IMR-90 (cell line): ENCODE data around the gene ETFDH. TPM values are rescaled to one million over a fixed set of nuclear protein-coding genes. Genes with fewer than 3 reads are reported as not detected.

ENCODE experiments used
- ATAC-seq: fragments of 200-7000 bp; cut with Tn5 transposase; 2 replicates; pipeline ENCODE4 v1.9.1; 2020; ENCODE audit warnings: low read depth, mild to moderate bottlenecking, moderate library complexity
- Bru-seq: library from RNA; stranded (reverse); fragments of 400-500 nt; gene quantifications from one replicate; lab custom pipeline; 2021; lab: Mats Ljungman, UMichigan
- BruChase-seq, 2 experiments: library from RNA; stranded (reverse); fragments of 400-500 nt; gene quantifications; one replicate each; lab custom pipeline; 2021; lab: Mats Ljungman, UMichigan
- BruUV-seq: library from RNA; stranded (reverse); fragments of 400-500 nt; replicated peaks from 2 replicates; lab custom pipeline; 2021; lab: Mats Ljungman, UMichigan
- CTCF ChIA-PET: fragments of 300-600 bp; formaldehyde crosslinking; extraction: SDS; loops from one replicate; lab custom pipeline; 2021; ENCODE audit warnings: antibody characterized with exemption; lab: Yijun Ruan, JAX
- POLR2A ChIA-PET: fragments of 300-600 bp; sonication (Branson Sonifier 250); formaldehyde crosslinking; loops from one replicate; lab custom pipeline; 2022; ENCODE audit warnings: antibody characterized with exemption; ENCODE audit not compliant: unreplicated experiment; lab: Charles Lee
- DNase-seq: peaks from one replicate; pipeline ENCODE4 v3.0.0; 2013
- H2AFZ ChIP-seq: replicated peaks from 2 replicates; pipeline ENCODE3; 2013; ENCODE audit warnings: low read length, mild to moderate bottlenecking; ENCODE audit not compliant: poor library complexity
- H2AK5ac ChIP-seq: 2 replicates; pipeline ENCODE4 v1.6.1; 2013; ENCODE audit warnings: low read depth, low read length, inconsistent platforms
- H2AK9ac ChIP-seq: replicated peaks from 2 replicates; pipeline ENCODE3; 2013; ENCODE audit warnings: mild to moderate bottlenecking, low read depth, low read length, moderate library complexity; ENCODE audit not compliant: poor library complexity
- H2BK120ac ChIP-seq: 2 replicates; pipeline ENCODE4 v1.6.1; 2013; ENCODE audit warnings: low read depth, low read length, inconsistent platforms
- H2BK15ac ChIP-seq: 3 replicates; pipeline ENCODE4 v1.6.1; 2013; ENCODE audit warnings: low read depth, low read length, inconsistent platforms
- H2BK20ac ChIP-seq: 2 replicates; pipeline ENCODE4 v1.6.1; 2013; ENCODE audit warnings: low read depth, mild to moderate bottlenecking, inconsistent platforms, low read length, moderate library complexity
- H2BK5ac ChIP-seq: 2 replicates; pipeline ENCODE4 v1.6.1; 2013; ENCODE audit warnings: mild to moderate bottlenecking, low read depth, low read length, inconsistent platforms; ENCODE audit not compliant: poor library complexity, severe bottlenecking
- H3K14ac ChIP-seq: replicated peaks from 2 replicates; pipeline ENCODE4 v1.6.1; 2013; ENCODE audit warnings: low read depth, low read length, inconsistent platforms
- H3K18ac ChIP-seq: 2 replicates; pipeline ENCODE4 v1.6.1; 2013; ENCODE audit warnings: low read depth, low read length, control low read depth
- H3K23ac ChIP-seq: 2 replicates; pipeline ENCODE4 v1.6.1; 2013; ENCODE audit warnings: low read depth, low read length, inconsistent platforms
- H3K27ac ChIP-seq: 2 replicates; pipeline ENCODE4 v1.5.1; 2013; ENCODE audit warnings: mild to moderate bottlenecking, control low read depth, low read length; ENCODE audit not compliant: insufficient read depth
- H3K27me3 ChIP-seq: 2 replicates; pipeline ENCODE4 v1.6.1; 2013; ENCODE audit warnings: low read length; ENCODE audit not compliant: control insufficient read depth, insufficient read depth
- H3K36me3 ChIP-seq: 2 replicates; pipeline ENCODE4 v1.6.1; 2013; ENCODE audit warnings: low read length, mixed read lengths; ENCODE audit not compliant: control insufficient read depth, insufficient read depth
- H3K4ac ChIP-seq: 2 replicates; pipeline ENCODE4 v1.6.1; 2013; ENCODE audit warnings: low read depth, low read length, inconsistent platforms
- H3K4me1 ChIP-seq: 2 replicates; pipeline ENCODE4 v1.6.1; 2013; ENCODE audit warnings: low read length, mixed read lengths; ENCODE audit not compliant: control insufficient read depth, insufficient read depth
- H3K4me2 ChIP-seq: 2 replicates; pipeline ENCODE4 v1.6.1; 2013; ENCODE audit warnings: low read depth, mild to moderate bottlenecking, control low read depth, low read length, moderate library complexity
- H3K4me3 ChIP-seq: 2 replicates; pipeline ENCODE4 v1.5.1; 2013; ENCODE audit warnings: low read depth, mild to moderate bottlenecking, control low read depth, low read length, moderate library complexity; ENCODE audit not compliant: insufficient read depth
- H3K56ac ChIP-seq: 2 replicates; pipeline ENCODE4 v1.6.1; 2013; ENCODE audit warnings: low read length, inconsistent platforms; ENCODE audit not compliant: insufficient read depth; ENCODE audit errors: extremely low read depth
- H3K79me1 ChIP-seq, 2 experiments: 2 replicates each; pipeline ENCODE4 v1.6.1; 2013; ENCODE audit warnings: low read length in 2 of 2, inconsistent platforms in 1 of 2, low read depth in 1 of 2
- H3K9ac ChIP-seq: 2 replicates; pipeline ENCODE4 v1.6.1; 2013; ENCODE audit warnings: low read depth, low read length, control low read depth
- H3K9me1 ChIP-seq: 2 replicates; pipeline ENCODE4 v1.6.1; 2013; ENCODE audit warnings: low read length, inconsistent platforms; ENCODE audit not compliant: insufficient read depth
- H3K9me3 ChIP-seq: 2 replicates; pipeline ENCODE4 v1.6.1; 2013; ENCODE audit warnings: low read length; ENCODE audit not compliant: control insufficient read depth, insufficient read depth
- H4K20me1 ChIP-seq: 2 replicates; pipeline ENCODE4 v1.6.1; 2013; ENCODE audit warnings: low read length, inconsistent platforms; ENCODE audit not compliant: insufficient read depth
- H4K5ac ChIP-seq: 2 replicates; pipeline ENCODE4 v1.6.1; 2013; ENCODE audit warnings: mild to moderate bottlenecking, low read depth, low read length, control low read depth
- H4K8ac ChIP-seq, 2 experiments: 2 replicates each; pipeline ENCODE4 v1.6.1; 2013; ENCODE audit warnings: low read depth in 2 of 2, low read length in 2 of 2, control low read depth in 1 of 2, inconsistent platforms in 1 of 2
- H4K91ac ChIP-seq: 2 replicates; pipeline ENCODE4 v1.6.1; 2013; ENCODE audit warnings: low read depth, low read length, inconsistent platforms; ENCODE audit not compliant: insufficient read depth
- BHLHE40 ChIP-seq: fragments of 150-350 bp; IDR thresholded peaks from 2 replicates; pipeline ENCODE4 v1.6.1; 2016; ENCODE audit warnings: mild to moderate bottlenecking, low read depth, low read length
- CEBPB ChIP-seq: IDR thresholded peaks from 2 replicates; pipeline ENCODE4 v1.6.1; 2012; ENCODE audit warnings: low read depth, low read length, improper control_type of control experiment
- FOS ChIP-seq: fragments of 150-350 bp; IDR thresholded peaks from 2 replicates; pipeline ENCODE4 v1.6.1; 2016; ENCODE audit warnings: low read depth, low read length
- MAFK ChIP-seq: IDR thresholded peaks from 2 replicates; pipeline ENCODE4 v1.6.1; 2012; ENCODE audit warnings: low read depth, low read length, improper control_type of control experiment
- MAZ ChIP-seq: IDR thresholded peaks from 2 replicates; pipeline ENCODE4 v1.6.1; 2012; ENCODE audit warnings: low read depth, mild to moderate bottlenecking, low read length, improper control_type of control experiment, moderate library complexity, borderline replicate concordance
- NFE2L2 ChIP-seq: fragments of 150-350 bp; IDR thresholded peaks from 2 replicates; pipeline ENCODE4 v1.6.1; 2016; ENCODE audit warnings: low read depth, mild to moderate bottlenecking, low read length
- POLR2A ChIP-seq: IDR thresholded peaks from 2 replicates; pipeline ENCODE4 v1.6.1; 2012; ENCODE audit warnings: mild to moderate bottlenecking, low read depth, low read length
- RAD21 ChIP-seq: IDR thresholded peaks from 2 replicates; pipeline ENCODE4 v1.6.1; 2012; ENCODE audit warnings: low read length, improper control_type of control experiment
- RFX5 ChIP-seq: IDR thresholded peaks from 2 replicates; pipeline ENCODE4 v1.8.0; 2012; ENCODE audit warnings: low read depth, mild to moderate bottlenecking, low read length, moderate library complexity
- WGBS, 2 experiments: methylation state at CpG; one replicate each; pipeline versions ENCODE4 v1.1.5 to v1.1.7; 2013; ENCODE audit warnings: missing lambda C conversion rate in 2 of 2; ENCODE audit not compliant: insufficient read length in 1 of 2; ENCODE audit errors: extremely low coverage in 2 of 2; 5-methylcytosine and 5-hydroxymethylcytosine counted together
- dilution Hi-C: fragments of 300-500 bp; cut with HindIII; formaldehyde crosslinking; loops from one replicate; pipeline ENCODE4 v1.14.3; 2018; ENCODE audit warnings: low sequenced_read_pairs; ENCODE audit not compliant: unreplicated experiment
- in situ Hi-C: fragments of 300-500 bp; cut with MboI; formaldehyde crosslinking; loops from 3 replicates; pipeline ENCODE4 v1.14.3; 2019; ENCODE audit warnings: low sequenced_read_pairs, inconsistent platforms, mixed read lengths
- intact Hi-C: fragments of 100-400 bp; cut with micrococcal nuclease; formaldehyde crosslinking; loops from 2 replicates; pipeline ENCODE4 v1.10.0; 2022
- long read RNA-seq: library from polyadenylated mRNA; unstranded; transcript quantifications from one replicate; pipeline ENCODE4 v2.0.0, GENCODE V29; 2021; ENCODE audit not compliant: unreplicated experiment
- polyA plus RNA-seq, 3 experiments: library from polyadenylated mRNA; depleted of rRNA; stranded (reverse); fragments of >200 nt; gene quantifications; 2 replicates each; pipeline ENCODE4 v1.2.3, GENCODE V29; 2012; ENCODE audit warnings: low replicate concordance in 1 of 3
- total RNA-seq: library from RNA; depleted of rRNA; stranded (reverse); fragments of >200 nt; gene quantifications from 2 replicates; pipeline ENCODE4 v1.2.3, GENCODE V29; 2012; rRNA removed
- TF ChIP-seq, protein P1 (sequence below): fragments of 150-350 bp; IDR thresholded peaks from 2 replicates; pipeline ENCODE4 v1.6.1; 2017; ENCODE audit warnings: mild to moderate bottlenecking, antibody characterized with exemption, low read length, low read depth
- TF ChIP-seq, protein P2 (sequence below): conservative IDR thresholded peaks from 2 replicates; pipeline ENCODE4 v1.5.1; 2012; ENCODE audit warnings: mild to moderate bottlenecking, low read depth, low read length, improper control_type of control experiment

Gene ETFDH
- total RNA-seq (14.0 and 18.3 TPM in 2 replicates), polyA plus RNA-seq (2012; rRNA removed) (15.4 and 19.1 TPM in 2 replicates), Bru-seq, nascent RNA (percentile 61 among the genes with signal in this experiment), BruChase-seq, experiment 1, labeled RNA remaining after a 6-hour chase (percentile 64 among the genes with signal in this experiment), BruChase-seq, experiment 2, labeled RNA remaining after a 2-hour chase (percentile 60 among the genes with signal in this experiment)
- 3.2 and 9.8 TPM in 2 replicates for polyA plus RNA-seq (2012; cell fraction: cytosol; rRNA removed)
- 3.8 and 35.9 TPM in 2 replicates for polyA plus RNA-seq (2012; cell fraction: nucleus; rRNA removed; ENCODE audit: low replicate concordance)
- long read RNA-seq, transcript ETFDH-206 (13 exons, 3,282 nt) = major isoform, 50 of 56 reads
- long read RNA-seq, partial matches to known transcripts = 2 of 56 reads
- long read RNA-seq, other reads (novel, unspliced or antisense) = 4 of 56 reads

DNA sequence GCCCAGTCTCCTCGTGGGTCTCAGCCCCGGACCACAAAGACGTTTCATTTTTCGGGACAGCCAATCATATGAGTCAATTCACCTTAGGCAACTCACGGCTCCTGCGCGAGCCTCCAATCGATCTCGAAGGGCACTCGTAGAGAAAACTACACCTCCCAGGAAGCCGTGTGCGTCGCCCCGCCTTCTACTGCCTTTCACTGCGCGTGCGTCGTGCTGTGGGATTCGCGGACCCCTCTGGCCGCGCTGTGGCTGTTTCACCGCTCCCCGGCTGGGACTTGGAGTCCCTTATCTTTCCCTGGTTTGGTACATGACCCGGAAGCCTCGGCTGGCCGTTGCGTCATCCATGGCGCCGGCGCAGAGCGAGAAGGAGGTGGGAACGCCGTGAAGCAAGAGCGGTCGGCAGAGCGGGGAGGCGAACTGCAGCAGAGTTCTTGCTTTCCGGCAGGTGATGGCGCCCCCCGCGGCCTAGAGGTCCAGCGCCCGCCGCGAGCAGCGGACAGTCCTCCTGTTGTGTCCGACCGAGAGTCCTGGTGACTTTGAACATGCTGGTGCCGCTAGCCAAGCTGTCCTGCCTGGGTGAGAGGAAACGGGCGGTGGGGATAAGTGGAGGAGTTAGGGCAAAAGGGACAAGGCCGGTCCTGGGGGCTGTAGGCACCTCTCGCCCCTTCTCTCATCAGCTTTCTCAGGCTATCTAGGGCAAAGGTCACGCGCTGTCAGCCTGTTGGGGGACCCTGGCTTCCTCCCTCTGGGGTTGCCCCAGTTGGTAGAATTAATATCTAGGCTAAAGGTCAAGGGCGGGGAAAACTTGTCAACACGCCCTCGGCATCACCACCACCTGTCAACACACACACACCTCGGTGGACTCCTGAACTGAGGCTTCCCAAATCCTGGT lies at the start of gene ETFDH:
Gene ETFDH (plus strand): TSS at position 382 of the 892 bp plus-strand sequence. CDS start 161 bp downstream, at position 543.
- H3K56ac ChIP-seq = peak within 1 kb of the TSS; percentile 69
- peak within 1 kb of the TSS; percentile 3; the same call in 1 of the 2 replicates for H2AK5ac ChIP-seq
- intact Hi-C loops = loop anchor here (1.0 kb wide), 1 partner anchor 558 kb away; no protein-coding TSS in a partner anchor
- CTCF ChIA-PET = interaction anchor here (0.6 kb wide), 1 partner anchor 33 kb away, joined by 4 read pairs; no protein-coding TSS in a partner anchor
- no peaks in the 10 kb centered on the region for H3K9me3 ChIP-seq
- no peaks in the 10 kb centered on the region for H3K27me3 ChIP-seq
- POLR2A ChIA-PET = no interaction called here
- in situ Hi-C loops = no loop called here
- H3K27ac ChIP-seq = peak within 1 kb of the TSS; percentile 81
- 0% methylated on average over 46 of the region's 60 CpGs; no CpG with 5 or more reads in 1 of the 2 experiments for WGBS, 2 experiments
- H3K4me2 ChIP-seq = peak within 1 kb of the TSS; percentile 96
- H2AFZ ChIP-seq = peak within 1 kb of the TSS; percentile 97
- H3K4me3 ChIP-seq = peak within 1 kb of the TSS; percentile 65
- H4K5ac ChIP-seq = 0 out of 2 replicates have a peak within 1 kb of the TSS, but pooled peaks have one; percentile 3
- dilution Hi-C loops = no loop called here
- peak within 1 kb of the TSS; percentile 82 for H3K14ac ChIP-seq
- ATAC-seq (peak; percentile 90), DNase-seq (peak; percentile 99)
- peak within 1 kb of the TSS; percentile 73 for H2BK5ac ChIP-seq
- peaks cover 8 to 32% of the 10 kb centered on the region in 2 experiments; a peak in 3 of 4 replicates for H3K79me1 ChIP-seq
- H3K23ac ChIP-seq = peak within 1 kb of the TSS; percentile 78
- H3K4ac ChIP-seq = peak within 1 kb of the TSS; percentile 80
- H3K36me3 ChIP-seq = no peaks in the 10 kb centered on the region
- peak within 1 kb of the TSS; percentile 16 to 87; a peak in 3 of 4 replicates for H4K8ac ChIP-seq
- H2BK15ac ChIP-seq = no peak within 1 kb of the TSS
- peak within 1 kb of the TSS; percentile 87 for H2AK9ac ChIP-seq
- no peaks in the 10 kb centered on the region for H3K9me1 ChIP-seq
- H3K18ac ChIP-seq = peak within 1 kb of the TSS; percentile 12
- peak within 1 kb of the TSS; percentile 65 for H4K91ac ChIP-seq
- no TSS peak for BruUV-seq
- peak within 1 kb of the TSS; percentile 69 for H2BK120ac ChIP-seq
- H2BK20ac ChIP-seq = peak within 1 kb of the TSS; percentile 50; the same call in 1 of the 2 replicates
- H3K9ac ChIP-seq = peak within 1 kb of the TSS; percentile 82
- H4K20me1 ChIP-seq = no peaks in the 10 kb centered on the region
- no peaks in the 10 kb centered on the region for H3K4me1 ChIP-seq
- TF ChIP-seq MAFK (no peak), RFX5 (no peak), MAZ (peak; percentile 77; the same call in 1 of the 2 replicates), CEBPB (peak; percentile 99), FOS (no peak; the same call in 1 of the 2 replicates), BHLHE40 (no peak), POLR2A (no peak), NFE2L2 (no peak), RAD21 (peak; percentile 46)
- TF ChIP-seq, protein P1, sequence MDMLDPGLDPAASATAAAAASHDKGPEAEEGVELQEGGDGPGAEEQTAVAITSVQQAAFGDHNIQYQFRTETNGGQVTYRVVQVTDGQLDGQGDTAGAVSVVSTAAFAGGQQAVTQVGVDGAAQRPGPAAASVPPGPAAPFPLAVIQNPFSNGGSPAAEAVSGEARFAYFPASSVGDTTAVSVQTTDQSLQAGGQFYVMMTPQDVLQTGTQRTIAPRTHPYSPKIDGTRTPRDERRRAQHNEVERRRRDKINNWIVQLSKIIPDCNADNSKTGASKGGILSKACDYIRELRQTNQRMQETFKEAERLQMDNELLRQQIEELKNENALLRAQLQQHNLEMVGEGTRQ = peak; percentile 19; the same call in 1 of the 2 replicates
- TF ChIP-seq, protein P2, sequence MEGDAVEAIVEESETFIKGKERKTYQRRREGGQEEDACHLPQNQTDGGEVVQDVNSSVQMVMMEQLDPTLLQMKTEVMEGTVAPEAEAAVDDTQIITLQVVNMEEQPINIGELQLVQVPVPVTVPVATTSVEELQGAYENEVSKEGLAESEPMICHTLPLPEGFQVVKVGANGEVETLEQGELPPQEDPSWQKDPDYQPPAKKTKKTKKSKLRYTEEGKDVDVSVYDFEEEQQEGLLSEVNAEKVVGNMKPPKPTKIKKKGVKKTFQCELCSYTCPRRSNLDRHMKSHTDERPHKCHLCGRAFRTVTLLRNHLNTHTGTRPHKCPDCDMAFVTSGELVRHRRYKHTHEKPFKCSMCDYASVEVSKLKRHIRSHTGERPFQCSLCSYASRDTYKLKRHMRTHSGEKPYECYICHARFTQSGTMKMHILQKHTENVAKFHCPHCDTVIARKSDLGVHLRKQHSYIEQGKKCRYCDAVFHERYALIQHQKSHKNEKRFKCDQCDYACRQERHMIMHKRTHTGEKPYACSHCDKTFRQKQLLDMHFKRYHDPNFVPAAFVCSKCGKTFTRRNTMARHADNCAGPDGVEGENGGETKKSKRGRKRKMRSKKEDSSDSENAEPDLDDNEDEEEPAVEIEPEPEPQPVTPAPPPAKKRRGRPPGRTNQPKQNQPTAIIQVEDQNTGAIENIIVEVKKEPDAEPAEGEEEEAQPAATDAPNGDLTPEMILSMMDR = peak; percentile 62
